OCI-LY3 (cell line): ENCODE results near the gene CLMP.

Experiments
- H2AFZ ChIP-seq: fragments of 200-600, 300-600 bp; shearing (Covaris generic); 2 replicates; pipeline ENCODE4 v1.6.0; 2014; ENCODE audit warnings: antibody characterized with exemption, low read depth, low read length
- H3K27ac ChIP-seq: fragments of 200-600, 300-600 bp; sonication (generic); 2 replicates; pipeline ENCODE4 v1.5.1; 2014; ENCODE audit warnings: mild to moderate bottlenecking, low read length, moderate library complexity, mixed read lengths
- H3K27me3 ChIP-seq: fragments of 200-600, 300-600 bp; sonication (generic); 2 replicates; pipeline ENCODE4 v1.6.1; 2014; ENCODE audit warnings: low read depth, low read length, mixed read lengths
- H3K36me3 ChIP-seq: fragments of 200-600, 300-600 bp; sonication (generic); replicated peaks from 2 replicates; pipeline ENCODE3; 2014; ENCODE audit warnings: low read depth, low read length, mixed read lengths
- H3K4me1 ChIP-seq: fragments of 300-600, 200-600 bp; sonication (generic); 2 replicates; pipeline ENCODE4 v1.6.1; 2014; ENCODE audit warnings: low read length, mixed read lengths
- H3K4me2 ChIP-seq: fragments of 200-600, 300-600 bp; sonication (generic); 2 replicates; pipeline ENCODE4 v1.6.1; 2014; ENCODE audit warnings: low read length, mixed read lengths
- H3K4me3 ChIP-seq: fragments of 300-600, 200-600 bp; sonication (generic); 2 replicates; pipeline ENCODE4 v1.5.1; 2014; ENCODE audit warnings: antibody characterized with exemption, mild to moderate bottlenecking, low read length, moderate library complexity
- H3K79me2 ChIP-seq: fragments of 300-600, 200-600 bp; shearing (Covaris generic); 2 replicates; pipeline ENCODE4 v1.6.1; 2014; ENCODE audit warnings: mild to moderate bottlenecking, low read length, mixed read lengths
- H3K9ac ChIP-seq: fragments of 300-600, 200-600 bp; shearing (Covaris generic); 2 replicates; pipeline ENCODE4 v1.6.0; 2014; ENCODE audit warnings: mild to moderate bottlenecking, low read length, moderate library complexity
- H3K9me3 ChIP-seq: fragments of 200-600, 300-600 bp; shearing (Covaris generic); 2 replicates; pipeline ENCODE4 v1.6.1; 2014; ENCODE audit warnings: low read length, mixed read lengths; ENCODE audit not compliant: insufficient read depth
- H4K20me1 ChIP-seq: fragments of 200-600, 300-600 bp; sonication (generic); 2 replicates; pipeline ENCODE4 v1.6.1; 2016; ENCODE audit warnings: low read length, mixed read lengths; ENCODE audit not compliant: insufficient read depth
- EZH2phosphoT487 ChIP-seq: fragments of 200-600 bp; shearing (Covaris generic); IDR thresholded peaks from 2 replicates; pipeline ENCODE4 v1.6.1; 2018; ENCODE audit warnings: antibody characterized with exemption, mixed run types, low read depth
- TF ChIP-seq, protein P1 (sequence below): fragments of 200-600, 300-600 bp; sonication (generic); IDR thresholded peaks from 2 replicates; pipeline ENCODE4 v1.5.1; 2014; ENCODE audit warnings: antibody characterized with exemption, low read length, low read depth

Gene CLMP

GRCh38 chr11:123151366-123151765 lies 43.7 kb downstream of the CLMP start:
- Histone ChIP-seq H3K4me2 (no peak overlapping the region), H3K9me3 (no peaks in the 10 kb centered on the region), H3K79me2 (no peaks in the 10 kb centered on the region), H3K27ac (no peak overlapping the region), H3K4me1 (no peaks in the 10 kb centered on the region), H4K20me1 (no peaks in the 10 kb centered on the region), H3K27me3 (peaks cover 36% of the 10 kb centered on the region), H3K9ac (no peak overlapping the region), H3K4me3 (no peak overlapping the region), H3K36me3 (no peaks in the 10 kb centered on the region), H2AFZ (no peak overlapping the region)
- TF ChIP-seq, protein P1, sequence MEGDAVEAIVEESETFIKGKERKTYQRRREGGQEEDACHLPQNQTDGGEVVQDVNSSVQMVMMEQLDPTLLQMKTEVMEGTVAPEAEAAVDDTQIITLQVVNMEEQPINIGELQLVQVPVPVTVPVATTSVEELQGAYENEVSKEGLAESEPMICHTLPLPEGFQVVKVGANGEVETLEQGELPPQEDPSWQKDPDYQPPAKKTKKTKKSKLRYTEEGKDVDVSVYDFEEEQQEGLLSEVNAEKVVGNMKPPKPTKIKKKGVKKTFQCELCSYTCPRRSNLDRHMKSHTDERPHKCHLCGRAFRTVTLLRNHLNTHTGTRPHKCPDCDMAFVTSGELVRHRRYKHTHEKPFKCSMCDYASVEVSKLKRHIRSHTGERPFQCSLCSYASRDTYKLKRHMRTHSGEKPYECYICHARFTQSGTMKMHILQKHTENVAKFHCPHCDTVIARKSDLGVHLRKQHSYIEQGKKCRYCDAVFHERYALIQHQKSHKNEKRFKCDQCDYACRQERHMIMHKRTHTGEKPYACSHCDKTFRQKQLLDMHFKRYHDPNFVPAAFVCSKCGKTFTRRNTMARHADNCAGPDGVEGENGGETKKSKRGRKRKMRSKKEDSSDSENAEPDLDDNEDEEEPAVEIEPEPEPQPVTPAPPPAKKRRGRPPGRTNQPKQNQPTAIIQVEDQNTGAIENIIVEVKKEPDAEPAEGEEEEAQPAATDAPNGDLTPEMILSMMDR: no peak
- no peak for TF ChIP-seq EZH2phosphoT487

GRCh38 chr11:123150882-123151281 lies 44.2 kb downstream of the CLMP start:
- no peaks in the 10 kb centered on the region for H3K36me3 ChIP-seq
- H3K4me1 ChIP-seq: no peaks in the 10 kb centered on the region
- no peak overlapping the region for H2AFZ ChIP-seq
- no peaks in the 10 kb centered on the region for H4K20me1 ChIP-seq
- H3K4me2 ChIP-seq: no peak overlapping the region
- H3K9me3 ChIP-seq: no peaks in the 10 kb centered on the region
- H3K27ac ChIP-seq: no peak overlapping the region
- no peak for TF ChIP-seq EZH2phosphoT487
- TF ChIP-seq, protein P1: no peak
- no peak overlapping the region for H3K9ac ChIP-seq
- H3K79me2 ChIP-seq: no peaks in the 10 kb centered on the region
- H3K4me3 ChIP-seq: no peak overlapping the region
- peaks cover 37% of the 10 kb centered on the region for H3K27me3 ChIP-seq

DNA sequence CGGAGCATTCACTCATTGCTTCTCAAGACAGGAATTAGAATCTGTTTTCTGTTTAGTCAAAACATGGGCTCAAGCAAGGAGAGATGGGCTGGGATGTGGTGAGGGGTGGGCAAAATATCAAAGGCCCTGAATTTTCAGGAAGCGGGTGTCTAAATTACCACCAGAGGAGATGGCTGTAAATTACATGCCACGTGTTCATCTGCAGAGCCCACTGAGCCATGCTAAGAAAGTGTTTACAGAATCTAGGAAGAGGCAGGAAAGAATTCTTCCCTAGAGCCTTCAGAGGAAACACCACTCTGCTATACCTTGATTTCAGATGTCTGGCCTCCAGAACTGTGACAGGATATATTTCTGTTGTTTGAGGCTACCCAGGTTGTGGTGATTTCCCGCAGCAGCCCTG lies 46.1 kb downstream of the CLMP start:
- H3K4me1 ChIP-seq: no peaks in the 10 kb centered on the region
- H4K20me1 ChIP-seq: no peaks in the 10 kb centered on the region
- TF ChIP-seq, protein P1: no peak
- no peak for TF ChIP-seq EZH2phosphoT487
- H3K4me3 ChIP-seq: no peak overlapping the region
- H3K27me3 ChIP-seq: peaks cover 37% of the 10 kb centered on the region
- H3K4me2 ChIP-seq: no peak overlapping the region
- H3K36me3 ChIP-seq: no peaks in the 10 kb centered on the region
- H3K9ac ChIP-seq: no peak overlapping the region
- H3K9me3 ChIP-seq: no peaks in the 10 kb centered on the region
- H2AFZ ChIP-seq: no peak overlapping the region
- H3K27ac ChIP-seq: no peak overlapping the region
- H3K79me2 ChIP-seq: no peaks in the 10 kb centered on the region

DNA sequence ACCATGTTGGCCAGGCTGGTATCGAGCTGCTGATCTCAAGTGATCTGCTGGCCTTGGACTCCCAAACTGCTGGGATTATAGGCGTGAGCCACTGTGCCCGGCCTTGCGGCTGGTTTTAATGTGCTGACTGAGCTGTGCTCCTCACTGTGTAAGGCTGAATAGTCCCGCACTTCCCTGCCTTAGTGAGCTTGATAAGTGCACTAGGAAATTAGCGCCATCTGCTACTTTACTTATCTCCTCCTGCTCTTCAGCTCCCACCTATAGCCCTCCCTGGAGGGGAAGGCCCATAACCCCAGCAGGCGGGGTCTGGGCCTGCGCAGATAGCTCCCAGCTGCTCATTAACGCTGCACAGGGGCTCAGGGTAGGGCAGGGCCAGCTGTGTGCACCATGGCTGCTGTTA lies 49.4 kb downstream of the CLMP start:
- Histone ChIP-seq H3K79me2 (no peaks in the 10 kb centered on the region), H3K9ac (no peak overlapping the region)

More for the DNA sequence above, 49.4 kb downstream of the CLMP start:
- Histone ChIP-seq H3K36me3 (no peaks in the 10 kb centered on the region), H3K27me3 (peaks cover 27% of the 10 kb centered on the region), H3K27ac (no peak overlapping the region), H3K4me1 (no peaks in the 10 kb centered on the region), H4K20me1 (no peaks in the 10 kb centered on the region), H3K4me2 (no peak overlapping the region), H2AFZ (no peak overlapping the region), H3K4me3 (no peak overlapping the region), H3K9me3 (no peaks in the 10 kb centered on the region)
- TF ChIP-seq EZH2phosphoT487: no peak
- TF ChIP-seq, protein P1: no peak
